Esophagus muscularis mucosa (tissue), 4 donors: Measurements from ENCODE around the gene FBXO8. TPM values are rescaled to one million over a fixed set of nuclear protein-coding genes. Genes with fewer than 3 reads are reported as not detected.

Experiments
- DNase-seq: peaks from one replicate; pipeline ENCODE4 v3.0.0-alpha.2; 2017; ENCODE audit errors: extremely low spot score
- H3K27ac ChIP-seq, 4 donors: fragments of 200-600 bp; sonication (generic); replicated peaks in 1 of 4; 1 replicate in 3 of 4; 2 replicates in 1 of 4; pipeline ENCODE4 v1.5.1; 2016 to 2019; ENCODE audit warnings: mild to moderate bottlenecking in 1 of 4
- H3K27me3 ChIP-seq, 4 donors: fragments of 200-600 bp; sonication (generic); one replicate each; pipeline versions ENCODE4 v1.5.1 to v1.6.0; 2016 to 2019
- H3K36me3 ChIP-seq, 4 donors: fragments of 200-600 bp; sonication (generic); one replicate each; pipeline ENCODE4 v1.5.1; 2016 to 2019
- H3K4me1 ChIP-seq, 4 donors: fragments of 200-600 bp; sonication (generic); one replicate each; pipeline ENCODE4 v1.5.1; 2016 to 2019
- H3K4me3 ChIP-seq, 4 donors: fragments of 200-600 bp; sonication (generic); 1 replicate in 2 of 4; 2 replicates in 2 of 4; pipeline ENCODE4 v1.5.1; 2016 to 2019; ENCODE audit warnings: mild to moderate bottlenecking in 4 of 4, moderate library complexity in 1 of 4
- H3K9me3 ChIP-seq, 4 donors: fragments of 200-600 bp; sonication (generic); 1 replicate in 3 of 4; 2 replicates in 1 of 4; pipeline ENCODE4 v1.5.1; 2016 to 2019
- EP300 ChIP-seq: sonication (generic); formaldehyde crosslinking; IDR thresholded peaks from one replicate; pipeline ENCODE4 v1.6.1; 2017; ENCODE audit warnings: antibody characterized with exemption
- POLR2A ChIP-seq: fragments of 450-650 bp; IDR thresholded peaks from one replicate; pipeline ENCODE4 v1.6.1; 2017; ENCODE audit warnings: antibody characterized with exemption, moderate library complexity, mild to moderate bottlenecking, low read depth
- POLR2AphosphoS5 ChIP-seq, 2 donors: sonication (generic); formaldehyde crosslinking; IDR thresholded peaks; one replicate each; pipeline ENCODE4 v1.6.1; 2017; ENCODE audit warnings: antibody characterized with exemption in 2 of 2
- WGBS: methylation state at CpG from one replicate; pipeline ENCODE4 v1.1.5; 2018; 5-methylcytosine and 5-hydroxymethylcytosine counted together
- intact Hi-C: fragments of 100-400 bp; cut with DNase I; formaldehyde crosslinking; loops from one replicate; pipeline ENCODE4 v1.15.1; 2023
- total RNA-seq, 4 donors: library from RNA; depleted of rRNA; stranded (reverse); fragments of >200 nt; gene quantifications; one replicate each; pipeline versions ENCODE4 v1.1.0 to v1.2.1, GENCODE V29; 2016
- TF ChIP-seq, protein P1 (sequence below), 3 experiments: fragments of 200-600 bp in 2 of 3; fragments of 450-650 bp in 1 of 3; sonication (generic) in 2 of 3; IDR thresholded peaks; one replicate each; pipeline ENCODE4 v1.5.1; 2017 to 2019; ENCODE audit warnings: antibody characterized with exemption in 3 of 3, mild to moderate bottlenecking in 2 of 3, moderate library complexity in 1 of 3

The FBXO8 gene
- total RNA-seq, 4 donors from 2014 or later, result 32.0 to 48.0 (median 45.5) TPM

DNA sequence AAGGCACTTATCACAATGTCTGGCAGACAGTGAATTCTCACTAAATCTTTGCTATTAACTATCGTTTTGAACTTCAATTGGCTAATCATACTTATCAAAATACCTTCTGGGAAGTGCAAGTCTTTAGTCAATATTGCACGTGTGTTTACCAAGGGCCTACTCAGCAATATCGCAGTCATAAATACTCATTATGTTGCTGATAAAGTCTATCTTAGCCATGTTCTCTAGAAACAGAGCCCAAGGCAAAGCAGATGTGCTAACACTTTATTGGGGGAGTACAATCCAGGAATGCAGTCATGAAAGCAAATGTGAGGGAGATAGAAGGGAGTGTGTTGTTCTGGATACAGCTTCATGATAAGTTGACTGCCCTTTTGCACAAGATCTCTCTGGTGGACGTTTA, 90.5 kb downstream of the FBXO8 start:
- no peaks in the 10 kb centered on the region for H3K9me3 ChIP-seq
- H3K36me3 ChIP-seq, result no peaks in the 10 kb centered on the region
- WGBS, result 86% methylated on average over 4 of the region's 4 CpGs
- no peak overlapping the region for H3K4me3 ChIP-seq
- peaks cover 0 to 7% (median 0%) of the 10 kb centered on the region in 4 donors for H3K27me3 ChIP-seq
- TF ChIP-seq POLR2AphosphoS5 (IDR thresholded peaks at IDR 0.05) (no peak), POLR2A (no peak), EP300 (no peak)
- TF ChIP-seq, protein P1, sequence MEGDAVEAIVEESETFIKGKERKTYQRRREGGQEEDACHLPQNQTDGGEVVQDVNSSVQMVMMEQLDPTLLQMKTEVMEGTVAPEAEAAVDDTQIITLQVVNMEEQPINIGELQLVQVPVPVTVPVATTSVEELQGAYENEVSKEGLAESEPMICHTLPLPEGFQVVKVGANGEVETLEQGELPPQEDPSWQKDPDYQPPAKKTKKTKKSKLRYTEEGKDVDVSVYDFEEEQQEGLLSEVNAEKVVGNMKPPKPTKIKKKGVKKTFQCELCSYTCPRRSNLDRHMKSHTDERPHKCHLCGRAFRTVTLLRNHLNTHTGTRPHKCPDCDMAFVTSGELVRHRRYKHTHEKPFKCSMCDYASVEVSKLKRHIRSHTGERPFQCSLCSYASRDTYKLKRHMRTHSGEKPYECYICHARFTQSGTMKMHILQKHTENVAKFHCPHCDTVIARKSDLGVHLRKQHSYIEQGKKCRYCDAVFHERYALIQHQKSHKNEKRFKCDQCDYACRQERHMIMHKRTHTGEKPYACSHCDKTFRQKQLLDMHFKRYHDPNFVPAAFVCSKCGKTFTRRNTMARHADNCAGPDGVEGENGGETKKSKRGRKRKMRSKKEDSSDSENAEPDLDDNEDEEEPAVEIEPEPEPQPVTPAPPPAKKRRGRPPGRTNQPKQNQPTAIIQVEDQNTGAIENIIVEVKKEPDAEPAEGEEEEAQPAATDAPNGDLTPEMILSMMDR (IDR thresholded peaks at IDR 0.05), result no peak
- H3K27ac ChIP-seq, result no peak overlapping the region
- H3K4me1 ChIP-seq, result no peaks in the 10 kb centered on the region
- intact Hi-C loops, result no loop called here
- no peak for DNase-seq

DNA sequence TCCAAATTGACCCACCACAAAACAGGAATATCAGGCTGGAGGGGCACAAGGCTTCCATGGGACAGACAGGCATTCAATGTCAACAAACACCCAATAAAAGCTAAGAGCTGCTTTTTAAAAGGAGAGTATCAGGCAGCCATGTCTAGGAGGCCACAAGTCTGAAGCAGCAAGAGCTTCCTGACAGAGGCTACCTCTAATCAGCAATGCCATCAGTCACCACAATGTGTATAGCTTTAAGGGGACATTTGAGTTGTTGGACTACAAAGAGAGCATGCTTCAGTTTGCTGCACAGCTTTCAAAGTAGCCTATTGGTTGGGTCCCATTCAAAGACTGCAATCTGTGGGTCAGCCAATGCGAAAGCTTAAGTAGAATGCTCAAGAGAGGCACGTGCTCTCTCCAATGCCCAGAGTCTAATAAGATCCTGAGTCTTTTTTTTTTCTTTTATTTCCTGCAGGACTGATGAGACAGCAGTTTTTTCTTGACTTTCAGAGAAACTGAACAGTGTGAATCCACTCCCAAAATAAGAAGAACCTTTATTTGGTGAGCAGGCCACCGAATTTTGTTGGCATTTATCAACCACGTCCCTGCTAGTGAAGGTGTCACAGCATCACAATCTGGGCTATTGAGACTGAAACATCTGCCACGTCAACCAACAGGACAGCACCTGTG, 92.5 kb downstream of the FBXO8 start:
- DNase-seq, result no peak
- WGBS, result 90% methylated on average over 5 of the region's 5 CpGs
- TF ChIP-seq EP300 (no peak), POLR2AphosphoS5 (IDR thresholded peaks at IDR 0.05) (no peak), POLR2A (no peak)
- TF ChIP-seq, protein P1 (IDR thresholded peaks at IDR 0.05), result no peak

DNA sequence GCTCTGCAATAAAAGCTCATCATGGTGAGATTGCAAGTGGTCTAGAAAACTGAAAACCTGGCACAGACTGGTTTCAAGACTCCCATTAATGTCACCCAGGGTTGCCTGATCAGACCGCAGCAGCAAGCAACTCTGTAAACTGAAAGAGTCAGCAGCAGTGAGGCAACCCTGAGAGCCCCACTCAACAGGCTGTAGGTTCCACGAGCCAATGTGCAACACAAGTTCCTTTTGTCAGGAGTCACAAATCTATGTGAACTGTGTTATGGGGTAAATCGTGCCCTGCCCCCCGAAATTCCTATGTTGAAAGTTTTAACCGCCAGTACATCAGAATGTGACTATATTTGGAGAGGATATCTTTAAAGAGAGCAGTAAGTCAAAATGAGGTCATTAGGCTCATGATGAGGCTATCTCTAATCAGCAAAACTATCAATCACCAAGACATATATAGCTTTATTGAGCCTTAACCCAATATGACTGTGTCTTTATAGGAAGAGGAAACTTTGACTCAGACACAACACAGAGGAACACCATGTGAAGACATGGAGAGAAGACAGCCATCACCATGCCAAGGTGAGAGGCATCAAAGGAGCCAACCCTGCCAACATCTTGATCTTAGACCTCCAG, 94.0 kb downstream of the FBXO8 start:
- Histone ChIP-seq H3K27me3 (peaks cover 0 to 7% (median 0%) of the 10 kb centered on the region in 4 donors), H3K36me3 (no peaks in the 10 kb centered on the region), H3K4me3 (no peak overlapping the region), H3K9me3 (no peaks in the 10 kb centered on the region), H3K27ac (no peak overlapping the region), H3K4me1 (no peaks in the 10 kb centered on the region)
- WGBS, result 86% methylated on average over 4 of the region's 5 CpGs
- intact Hi-C loops, result no loop called here
- no peak for DNase-seq
- no peak for TF ChIP-seq EP300
- TF ChIP-seq POLR2A, result no peak

More for the DNA sequence above, 92.5 kb downstream of the FBXO8 start:
- no peaks in the 10 kb centered on the region for H3K4me1 ChIP-seq
- H3K27me3 ChIP-seq, result peaks cover 0 to 7% (median 0%) of the 10 kb centered on the region in 4 donors
- no peak overlapping the region for H3K4me3 ChIP-seq
- H3K9me3 ChIP-seq, result no peaks in the 10 kb centered on the region
- H3K27ac ChIP-seq, result no peak overlapping the region
- H3K36me3 ChIP-seq, result no peaks in the 10 kb centered on the region
- intact Hi-C loops, result no loop called here

Other genes with a start within 250 kb of the FBXO8 start
- gene CEP44, start 244 bp upstream of the FBXO8 start, total RNA-seq, result 10 to 100 TPM in 3 of 4 donors, 1 to 10 TPM in 1; 8.1 to 15.8 (median 11.5) TPM
- gene HPGD, start 238.8 kb upstream of the FBXO8 start, total RNA-seq, result 10 to 100 TPM; 20.0 to 63.3 (median 43.2) TPM